ENCODE data around the gene ATRNL1.

ATRNL1 gene

GRCh38 chr10:115975506-115975905 is 882.3 kb downstream of the ATRNL1 start:
- H3K27me3 ChIP-seq (ENCODE audit: control insufficient read depth, insufficient read depth, low read length), result no peaks in the 10 kb centered on the region
- no peak overlapping the region for H3K4me3 ChIP-seq (ENCODE audit: low read depth, low read length)
- no peak overlapping the region for H3K27ac ChIP-seq
- no peaks in the 10 kb centered on the region for H3K79me2 ChIP-seq
- TF ChIP-seq CTCF (IDR thresholded peaks at IDR 0.05), result no peak
- H3K9me3 ChIP-seq (ENCODE audit: control insufficient read depth, low read length), result no peaks in the 10 kb centered on the region
- no peaks in the 10 kb centered on the region for H3K36me3 ChIP-seq (ENCODE audit: control insufficient read depth, insufficient read depth, low read length)
- no peaks in the 10 kb centered on the region for H3K4me1 ChIP-seq
- H2AFZ ChIP-seq, result no peak overlapping the region
- H3K9ac ChIP-seq, result no peak overlapping the region
- no peak overlapping the region for H3K4me2 ChIP-seq (ENCODE audit: low read length)

GRCh38 chr10:115976342-115976741 is 883.2 kb downstream of the ATRNL1 start:
- H3K36me3 ChIP-seq (ENCODE audit: control insufficient read depth, insufficient read depth, low read length), result no peaks in the 10 kb centered on the region
- H3K9me3 ChIP-seq (ENCODE audit: control insufficient read depth, low read length), result no peaks in the 10 kb centered on the region
- TF ChIP-seq CTCF (IDR thresholded peaks at IDR 0.05), result no peak
- no peak overlapping the region for H3K4me2 ChIP-seq (ENCODE audit: low read length)
- no peak overlapping the region for H3K27ac ChIP-seq
- H3K9ac ChIP-seq, result no peak overlapping the region
- H3K79me2 ChIP-seq, result no peaks in the 10 kb centered on the region
- no peak overlapping the region for H2AFZ ChIP-seq
- no peaks in the 10 kb centered on the region for H3K4me1 ChIP-seq
- no peaks in the 10 kb centered on the region for H3K27me3 ChIP-seq (ENCODE audit: control insufficient read depth, insufficient read depth, low read length)
- no peak overlapping the region for H3K4me3 ChIP-seq (ENCODE audit: low read depth, low read length)

GRCh38 chr10:115977855-115978254 is 884.7 kb downstream of the ATRNL1 start:
- Histone ChIP-seq H3K4me3 (ENCODE audit: low read depth, low read length) (no peak overlapping the region), H3K27ac (no peak overlapping the region), H3K9me3 (ENCODE audit: control insufficient read depth, low read length) (no peaks in the 10 kb centered on the region), H3K36me3 (ENCODE audit: control insufficient read depth, insufficient read depth, low read length) (no peaks in the 10 kb centered on the region), H3K27me3 (ENCODE audit: control insufficient read depth, insufficient read depth, low read length) (no peaks in the 10 kb centered on the region), H3K4me2 (ENCODE audit: low read length) (no peak overlapping the region), H3K9ac (no peak overlapping the region), H3K4me1 (no peaks in the 10 kb centered on the region), H3K79me2 (no peaks in the 10 kb centered on the region), H2AFZ (no peak overlapping the region)
- TF ChIP-seq CTCF (IDR thresholded peaks at IDR 0.05), result no peak

- Histone ChIP-seq H3K4me2 (ENCODE audit: low read length) (no peak overlapping the region), H3K79me2 (no peaks in the 10 kb centered on the region), H3K36me3 (ENCODE audit: control insufficient read depth, insufficient read depth, low read length) (no peaks in the 10 kb centered on the region), H3K27me3 (ENCODE audit: control insufficient read depth, insufficient read depth, low read length) (no peaks in the 10 kb centered on the region), H3K27ac (no peak overlapping the region), H3K9me3 (ENCODE audit: control insufficient read depth, low read length) (no peaks in the 10 kb centered on the region), H3K4me1 (no peaks in the 10 kb centered on the region), H3K9ac (no peak overlapping the region), H2AFZ (no peak overlapping the region), H3K4me3 (ENCODE audit: low read depth, low read length) (no peak overlapping the region)
- TF ChIP-seq CTCF (IDR thresholded peaks at IDR 0.05), result no peak
Measured at GRCh38 chr10:115979576-115979975, 886.4 kb downstream of the ATRNL1 start.

- Histone ChIP-seq H3K79me2 (no peaks in the 10 kb centered on the region), H3K4me1 (no peaks in the 10 kb centered on the region), H3K4me3 (ENCODE audit: low read depth, low read length) (no peak overlapping the region), H3K27ac (no peak overlapping the region), H3K4me2 (ENCODE audit: low read length) (no peak overlapping the region), H3K9ac (no peak overlapping the region), H3K36me3 (ENCODE audit: control insufficient read depth, insufficient read depth, low read length) (no peaks in the 10 kb centered on the region), H3K9me3 (ENCODE audit: control insufficient read depth, low read length) (no peaks in the 10 kb centered on the region), H3K27me3 (ENCODE audit: control insufficient read depth, insufficient read depth, low read length) (no peaks in the 10 kb centered on the region), H2AFZ (no peak overlapping the region)
- TF ChIP-seq CTCF (IDR thresholded peaks at IDR 0.05), result no peak
Measured at GRCh38 chr10:115980470-115980869, 887.3 kb downstream of the ATRNL1 start.

Data from parathyroid adenoma (tissue), 2 donors.